ENCODE results near the gene NOX3. TPM values are rescaled to one million over a fixed set of nuclear protein-coding genes. Genes with fewer than 3 reads are reported as not detected.
"Not testable (repeated sequence)": the region's sequence is repeated elsewhere in the genome, so short reads cannot be mapped to it uniquely, and the experiment has no call there.

The NOX3 gene
- total and polyA plus RNA-seq, 3 experiments from 2014 or later = not detected

DNA sequence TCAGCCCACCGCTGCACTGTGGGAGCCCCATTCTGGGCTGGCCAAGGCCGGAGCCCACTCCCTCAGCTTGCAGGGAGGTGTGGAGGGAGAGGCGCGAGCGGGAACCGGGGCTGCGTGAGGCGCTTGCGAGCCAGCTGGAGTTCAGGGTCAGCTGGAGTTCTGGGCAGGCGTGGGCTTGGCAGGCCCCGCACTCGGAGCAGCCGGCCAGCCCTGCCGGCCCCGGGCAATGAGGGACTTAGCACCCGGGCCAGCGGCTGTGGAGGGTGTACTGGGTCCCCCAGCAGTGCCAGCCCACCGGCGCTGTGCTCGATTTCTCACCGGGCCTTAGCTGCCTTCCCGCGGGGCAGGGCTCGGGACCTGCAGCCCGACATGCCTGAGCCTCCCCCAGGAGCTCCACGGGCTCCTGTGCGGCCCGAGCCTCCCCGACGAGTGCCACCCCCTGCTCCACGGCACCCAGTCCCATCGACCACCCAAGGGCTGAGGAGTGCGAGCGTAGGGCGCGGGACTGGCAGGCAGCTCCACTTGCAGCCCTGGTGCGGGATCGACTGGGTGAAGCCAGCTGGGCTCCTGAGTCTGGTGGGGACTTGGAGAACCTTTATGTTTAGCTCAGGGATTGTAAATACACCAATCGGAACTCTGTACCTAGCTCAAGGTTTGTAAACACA, 92.5 kb downstream of the NOX3 start:
- H3K4me1 Mint-ChIP-seq; H3K36me3 ChIP-seq (ENCODE audit: insufficient read depth, low read length); H3K4me3 Mint-ChIP-seq; H3K4me3 ChIP-seq (ENCODE audit: low read length); H3K27me3 ChIP-seq (ENCODE audit: insufficient read depth, low read length, poor library complexity, severe bottlenecking); H3K4me1 ChIP-seq (ENCODE audit: insufficient read depth, low read length); DNase-seq; H3K9me3 ChIP-seq (ENCODE audit: low read length); H3K36me3 Mint-ChIP-seq; POLR2A ChIA-PET; H3K27ac ChIP-seq (ENCODE audit: low read depth, low read length); H3K9me3 Mint-ChIP-seq; CTCF ChIA-PET; H3K27ac Mint-ChIP-seq: not testable (repeated sequence)
- H3K27me3 Mint-ChIP-seq = peaks cover 0 to 24% of the 10 kb centered on the region in 2 donors

DNA sequence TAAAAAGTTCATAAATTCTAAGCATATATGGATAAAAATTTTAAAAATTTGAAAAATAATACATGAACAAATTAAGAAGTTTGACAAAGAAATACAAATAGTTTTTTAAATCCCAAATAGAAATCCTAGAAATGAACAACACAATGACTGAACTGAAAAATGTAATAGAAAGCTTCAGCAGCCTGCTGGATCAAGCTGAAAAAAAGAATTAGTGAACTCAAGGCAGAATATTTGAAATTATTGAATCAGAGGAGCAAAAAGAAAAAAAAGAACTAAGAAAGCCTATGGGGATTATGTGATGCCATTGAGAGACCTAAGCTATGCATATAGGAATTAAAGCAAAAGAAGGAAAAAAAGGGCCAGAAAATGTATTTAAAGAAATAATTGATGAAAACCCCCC, 101.5 kb downstream of the NOX3 start:
- Histone ChIP-seq H3K27ac (ENCODE audit: low read depth, low read length) (no peak overlapping the region), H3K4me3 (ENCODE audit: low read length) (no peak overlapping the region), H3K9me3 (ENCODE audit: low read length) (no peaks in the 10 kb centered on the region), H3K27me3 (ENCODE audit: insufficient read depth, low read length, poor library complexity, severe bottlenecking) (peaks cover 5% of the 10 kb centered on the region), H3K36me3 (ENCODE audit: insufficient read depth, low read length) (no peaks in the 10 kb centered on the region), H3K4me1 (ENCODE audit: insufficient read depth, low read length) (no peaks in the 10 kb centered on the region)
- H3K27me3 Mint-ChIP-seq = peaks cover 21 to 51% of the 10 kb centered on the region in 2 donors
- H3K36me3 Mint-ChIP-seq = peaks cover 2 to 16% (median 2%) of the 10 kb centered on the region in 3 donors
- ChIA-PET POLR2A (no interaction called here), CTCF (no interaction called here)
- no peaks in the 10 kb centered on the region for H3K4me1 Mint-ChIP-seq
- H3K27ac Mint-ChIP-seq = no peak overlapping the region
- no peak for DNase-seq
- no peak overlapping the region for H3K4me3 Mint-ChIP-seq
- H3K9me3 Mint-ChIP-seq = peaks cover 12 to 35% (median 27%) of the 10 kb centered on the region in 5 donors

DNA sequence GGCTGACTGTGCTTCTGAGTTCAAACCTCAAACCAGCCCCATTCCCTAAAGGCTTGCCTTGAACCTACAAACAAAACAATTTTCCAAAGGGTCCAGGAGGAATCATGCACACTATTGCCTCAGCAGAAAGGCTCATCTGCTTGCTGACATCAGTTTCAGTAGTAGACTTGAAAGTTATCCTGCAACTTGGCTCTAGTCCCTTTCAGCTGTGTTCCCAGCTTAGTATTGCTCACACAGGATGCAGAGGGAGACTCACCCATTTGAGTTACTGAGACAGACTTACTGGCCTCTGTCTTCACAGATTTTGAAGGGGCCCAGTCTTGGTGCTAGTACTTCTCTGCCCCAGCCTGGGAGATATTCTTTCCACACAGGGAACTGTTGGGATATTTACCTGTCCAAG, 102.8 kb downstream of the NOX3 start:
- DNase-seq = no peak
- H3K36me3 Mint-ChIP-seq = peaks cover 2 to 19% (median 2%) of the 10 kb centered on the region in 3 donors
- no peak overlapping the region for H3K27ac ChIP-seq (ENCODE audit: low read depth, low read length)
- H3K27me3 ChIP-seq (ENCODE audit: insufficient read depth, low read length, poor library complexity, severe bottlenecking) = peaks cover 5% of the 10 kb centered on the region
- H3K4me1 Mint-ChIP-seq = no peaks in the 10 kb centered on the region
- no peaks in the 10 kb centered on the region for H3K9me3 ChIP-seq (ENCODE audit: low read length)
- no peak overlapping the region for H3K27ac Mint-ChIP-seq
- H3K27me3 Mint-ChIP-seq = peaks cover 23 to 48% of the 10 kb centered on the region in 2 donors
- H3K9me3 Mint-ChIP-seq = peaks cover 16 to 43% (median 30%) of the 10 kb centered on the region in 5 donors
- POLR2A ChIA-PET = no interaction called here
- no peak overlapping the region for H3K4me3 Mint-ChIP-seq
- H3K4me3 ChIP-seq (ENCODE audit: low read length) = no peak overlapping the region
- CTCF ChIA-PET = no interaction called here
- H3K36me3 ChIP-seq (ENCODE audit: insufficient read depth, low read length) = no peaks in the 10 kb centered on the region
- no peaks in the 10 kb centered on the region for H3K4me1 ChIP-seq (ENCODE audit: insufficient read depth, low read length)

DNA sequence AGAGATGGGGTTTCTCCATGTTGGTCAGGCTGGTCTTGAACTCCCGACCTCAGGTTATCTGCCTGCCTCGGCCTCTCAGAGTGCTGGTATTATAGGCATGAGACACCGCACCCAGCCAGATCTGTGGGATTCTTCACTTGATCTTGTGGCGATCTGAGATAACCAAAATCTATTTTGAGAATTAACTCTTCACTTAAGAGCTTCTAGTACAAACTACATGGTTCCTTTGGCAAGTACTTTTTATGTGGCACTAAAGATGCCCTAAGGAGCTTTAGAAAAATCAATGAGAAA, 103.6 kb downstream of the NOX3 start:
- DNase-seq = no peak
- ChIA-PET POLR2A (no interaction called here), CTCF (no interaction called here)
- Histone ChIP-seq H3K36me3 (ENCODE audit: insufficient read depth, low read length) (no peaks in the 10 kb centered on the region), H3K4me1 (ENCODE audit: insufficient read depth, low read length) (no peaks in the 10 kb centered on the region), H3K27ac (ENCODE audit: low read depth, low read length) (no peak overlapping the region), H3K9me3 (ENCODE audit: low read length) (no peaks in the 10 kb centered on the region), H3K4me3 (ENCODE audit: low read length) (no peak overlapping the region), H3K27me3 (ENCODE audit: insufficient read depth, low read length, poor library complexity, severe bottlenecking) (peaks cover 5% of the 10 kb centered on the region)
- H3K27ac Mint-ChIP-seq = no peak overlapping the region
- peaks cover 2 to 23% (median 2%) of the 10 kb centered on the region in 3 donors for H3K36me3 Mint-ChIP-seq
- peaks cover 23 to 42% of the 10 kb centered on the region in 2 donors for H3K27me3 Mint-ChIP-seq
- no peak overlapping the region for H3K4me3 Mint-ChIP-seq
- no peaks in the 10 kb centered on the region for H3K4me1 Mint-ChIP-seq
- peaks cover 21 to 51% (median 38%) of the 10 kb centered on the region in 5 donors for H3K9me3 Mint-ChIP-seq

DNA sequence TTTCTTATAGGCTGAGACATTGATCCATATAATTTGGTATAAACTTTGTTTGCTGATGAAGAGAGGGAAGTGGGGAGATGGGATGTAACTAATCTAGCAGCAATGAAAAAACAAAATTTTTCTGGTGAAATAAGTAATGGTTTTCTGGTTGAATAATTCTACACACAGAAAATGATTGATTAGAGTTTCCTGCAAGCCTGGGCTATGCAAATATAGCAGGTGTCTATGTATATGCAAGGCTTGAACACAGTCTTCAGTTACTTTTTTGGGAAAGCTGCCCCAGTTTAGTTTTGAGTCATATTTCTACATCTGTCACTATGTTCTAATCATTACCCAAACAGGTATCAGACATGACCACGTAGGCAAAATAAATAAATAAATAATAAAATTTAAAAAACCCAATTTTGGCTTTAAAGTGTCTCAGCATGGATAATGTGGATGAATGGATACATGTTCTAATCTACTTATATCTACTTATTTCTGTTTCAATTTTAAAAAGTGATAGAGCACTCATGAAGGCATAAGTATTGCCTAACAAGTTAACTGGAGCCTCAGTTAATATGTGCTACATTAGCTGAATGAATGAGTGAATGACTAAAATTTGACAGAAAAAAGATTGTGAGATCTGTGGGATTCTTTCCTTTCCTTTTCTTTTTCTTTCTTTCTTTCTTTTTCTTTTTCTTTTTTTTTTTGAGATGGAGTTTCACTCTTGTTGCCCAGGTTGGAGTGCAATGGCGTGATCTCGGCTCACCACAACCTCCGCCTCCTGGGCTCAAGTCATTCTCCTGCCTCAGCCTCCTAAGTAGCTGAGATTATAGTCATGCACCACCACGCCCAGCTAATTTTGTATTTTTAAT, 104.1 kb downstream of the NOX3 start:
- Mint-ChIP-seq H3K27ac (no peak overlapping the region), H3K4me3 (no peak overlapping the region), H3K9me3 (peaks cover 25 to 56% (median 42%) of the 10 kb centered on the region in 5 donors), H3K27me3 (peaks cover 27 to 44% of the 10 kb centered on the region in 2 donors), H3K4me1 (no peaks in the 10 kb centered on the region), H3K36me3 (peaks cover 2 to 27% (median 2%) of the 10 kb centered on the region in 3 donors)
- Histone ChIP-seq H3K4me3 (ENCODE audit: low read length) (no peak overlapping the region), H3K27ac (ENCODE audit: low read depth, low read length) (no peak overlapping the region), H3K27me3 (ENCODE audit: insufficient read depth, low read length, poor library complexity, severe bottlenecking) (peaks cover 5% of the 10 kb centered on the region), H3K9me3 (ENCODE audit: low read length) (no peaks in the 10 kb centered on the region), H3K4me1 (ENCODE audit: insufficient read depth, low read length) (no peaks in the 10 kb centered on the region), H3K36me3 (ENCODE audit: insufficient read depth, low read length) (no peaks in the 10 kb centered on the region)
- no peak for DNase-seq
- POLR2A ChIA-PET = no interaction called here
- CTCF ChIA-PET = no interaction called here

DNA sequence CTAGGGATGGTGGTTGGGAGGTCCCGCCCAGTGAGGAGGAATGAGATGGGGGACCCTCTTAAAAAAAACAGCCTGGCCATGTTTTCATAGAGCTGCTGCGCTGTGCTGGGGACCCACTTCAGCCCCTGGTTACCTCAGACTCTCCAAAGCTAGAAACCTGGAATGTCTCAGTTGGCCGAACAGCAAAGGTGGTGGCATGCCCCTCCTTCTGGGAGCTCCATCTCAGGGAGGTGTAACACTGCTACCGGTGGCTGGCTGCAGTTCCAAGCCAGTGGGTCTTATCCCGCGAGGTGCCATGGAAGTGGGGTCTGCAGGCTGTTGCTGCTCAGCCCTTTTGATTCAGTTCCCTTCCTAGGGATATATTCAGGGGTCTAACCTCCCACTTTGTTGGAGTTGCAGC, 105.7 kb downstream of the NOX3 start:
- ChIA-PET CTCF (no interaction called here), POLR2A (no interaction called here)
- no peak for DNase-seq
- Mint-ChIP-seq H3K4me1 (no peaks in the 10 kb centered on the region), H3K4me3 (no peak overlapping the region), H3K36me3 (peaks cover 2 to 24% (median 2%) of the 10 kb centered on the region in 3 donors), H3K9me3 (peaks cover 22 to 51% (median 38%) of the 10 kb centered on the region in 5 donors), H3K27ac (no peak overlapping the region), H3K27me3 (peaks cover 26 to 46% of the 10 kb centered on the region in 2 donors)
- Histone ChIP-seq H3K9me3 (ENCODE audit: low read length) (no peaks in the 10 kb centered on the region), H3K36me3 (ENCODE audit: insufficient read depth, low read length) (no peaks in the 10 kb centered on the region), H3K4me1 (ENCODE audit: insufficient read depth, low read length) (no peaks in the 10 kb centered on the region), H3K4me3 (ENCODE audit: low read length) (no peak overlapping the region), H3K27me3 (ENCODE audit: insufficient read depth, low read length, poor library complexity, severe bottlenecking) (peaks cover 5% of the 10 kb centered on the region), H3K27ac (ENCODE audit: low read depth, low read length) (no peak overlapping the region)

DNA sequence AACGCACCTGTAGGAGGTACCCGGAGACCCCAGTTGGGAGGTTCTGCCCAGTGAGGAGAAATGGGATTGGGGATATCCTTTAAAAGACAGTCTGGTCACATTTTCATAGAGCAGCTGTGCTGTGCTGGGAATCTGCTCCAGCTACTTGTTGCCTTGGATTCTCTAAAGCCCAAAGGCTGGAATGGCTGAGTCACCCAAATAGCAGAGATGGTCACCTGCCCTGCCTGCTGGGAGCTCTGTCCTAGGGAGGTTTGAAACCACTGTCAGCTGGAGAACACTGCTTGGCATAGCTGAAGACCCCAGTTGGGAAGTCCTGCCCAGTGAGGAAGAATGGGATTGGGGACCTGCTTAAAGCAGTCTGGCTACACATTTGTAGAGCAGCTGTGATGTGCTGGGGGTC, 106.5 kb downstream of the NOX3 start:
- Mint-ChIP-seq H3K36me3 (peaks cover 0 to 19% (median 0%) of the 10 kb centered on the region in 3 donors), H3K27ac (no peak overlapping the region), H3K4me3 (no peak overlapping the region), H3K27me3 (peaks cover 26 to 43% of the 10 kb centered on the region in 2 donors), H3K4me1 (no peaks in the 10 kb centered on the region), H3K9me3 (peaks cover 15 to 42% (median 31%) of the 10 kb centered on the region in 5 donors)
- Histone ChIP-seq H3K9me3 (ENCODE audit: low read length) (no peaks in the 10 kb centered on the region), H3K4me3 (ENCODE audit: low read length) (no peak overlapping the region), H3K36me3 (ENCODE audit: insufficient read depth, low read length) (no peaks in the 10 kb centered on the region), H3K27ac (ENCODE audit: low read depth, low read length) (no peak overlapping the region), H3K4me1 (ENCODE audit: insufficient read depth, low read length) (no peaks in the 10 kb centered on the region), H3K27me3 (ENCODE audit: insufficient read depth, low read length, poor library complexity, severe bottlenecking) (peaks cover 5% of the 10 kb centered on the region)
- DNase-seq = no peak
- ChIA-PET POLR2A (no interaction called here), CTCF (no interaction called here)

DNA sequence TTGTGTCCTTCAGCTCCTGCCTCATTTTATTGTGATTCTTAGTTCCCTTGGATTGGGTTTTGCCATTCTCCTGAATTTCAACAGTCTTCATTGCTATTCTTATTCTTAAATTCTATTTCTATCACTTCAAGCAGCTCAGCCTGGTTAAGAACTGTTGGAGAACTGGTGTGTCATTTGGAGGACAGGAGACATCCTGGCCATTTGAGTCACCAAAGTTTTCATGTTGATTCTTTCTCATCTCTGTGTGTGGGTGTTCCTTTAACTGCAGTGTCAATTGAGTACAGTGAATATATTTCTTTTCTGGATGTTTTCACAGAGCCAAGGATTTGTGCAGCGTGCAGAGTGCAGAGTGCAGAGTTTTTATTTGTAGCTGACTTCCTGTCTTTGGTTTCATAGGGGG, 107.8 kb downstream of the NOX3 start:
- CTCF ChIA-PET = no interaction called here

More for the DNA sequence above, 107.8 kb downstream of the NOX3 start:
- Mint-ChIP-seq H3K36me3 (peaks cover 0 to 18% (median 0%) of the 10 kb centered on the region in 3 donors), H3K4me1 (no peaks in the 10 kb centered on the region), H3K27me3 (peaks cover 25 to 45% of the 10 kb centered on the region in 2 donors), H3K9me3 (peaks cover 14 to 36% (median 20%) of the 10 kb centered on the region in 5 donors), H3K27ac (no peak overlapping the region), H3K4me3 (no peak overlapping the region)
- Histone ChIP-seq H3K27ac (ENCODE audit: low read depth, low read length) (no peak overlapping the region), H3K36me3 (ENCODE audit: insufficient read depth, low read length) (no peaks in the 10 kb centered on the region), H3K27me3 (ENCODE audit: insufficient read depth, low read length, poor library complexity, severe bottlenecking) (peaks cover 5% of the 10 kb centered on the region), H3K9me3 (ENCODE audit: low read length) (no peaks in the 10 kb centered on the region), H3K4me3 (ENCODE audit: low read length) (no peak overlapping the region), H3K4me1 (ENCODE audit: insufficient read depth, low read length) (no peaks in the 10 kb centered on the region)
- no peak for DNase-seq
- POLR2A ChIA-PET = no interaction called here
